Spleen (tissue), 13 donors: Measurements from ENCODE around the gene OR10G4. TPM values are rescaled to one million over a fixed set of nuclear protein-coding genes. Genes with fewer than 3 reads are reported as not detected.

Source experiments
- DNase-seq: peaks from one replicate; pipeline ENCODE4 v3.0.0-alpha.2; 2020
- H3K27ac ChIP-seq, 8 donors: fragments of 200-600 bp; sonication (generic) in 7 of 8; 1 replicate in 4 of 8; 2 replicates in 4 of 8; pipeline versions ENCODE4 v1.5.0 to v1.8.0; 2016 to 2021; ENCODE audit warnings: inconsistent platforms in 4 of 8, mild to moderate bottlenecking in 4 of 8, moderate library complexity in 1 of 8
- H3K27me3 ChIP-seq, 7 donors: fragments of 200-600 bp; sonication (generic) in 6 of 7; replicated peaks in 1 of 7; 1 replicate in 4 of 7; 2 replicates in 3 of 7; pipeline versions ENCODE4 v1.5.0 to v1.8.0; 2016 to 2021; ENCODE audit warnings: inconsistent platforms in 3 of 7, mild to moderate bottlenecking in 1 of 7
- H3K36me3 ChIP-seq, 6 donors: fragments of 200-600 bp; sonication (generic) in 5 of 6; 1 replicate in 4 of 6; 2 replicates in 2 of 6; pipeline versions ENCODE4 v1.5.0 to v1.8.0; 2016 to 2021; ENCODE audit warnings: inconsistent platforms in 2 of 6
- H3K4me1 ChIP-seq, 6 donors: fragments of 200-600 bp; sonication (generic) in 5 of 6; 1 replicate in 3 of 6; 2 replicates in 3 of 6; pipeline versions ENCODE4 v1.5.0 to v1.8.0; 2016 to 2021; ENCODE audit warnings: inconsistent platforms in 3 of 6
- H3K4me3 ChIP-seq, 8 donors: fragments of 200-600 bp; sonication (generic) in 7 of 8; 1 replicate in 4 of 8; 2 replicates in 4 of 8; pipeline versions ENCODE4 v1.5.0 to v1.8.0; 2016 to 2021; ENCODE audit warnings: inconsistent platforms in 4 of 8, mild to moderate bottlenecking in 4 of 8, moderate library complexity in 2 of 8
- H3K9me3 ChIP-seq, 8 donors: fragments of 200-600 bp; sonication (generic) in 7 of 8; 1 replicate in 4 of 8; 2 replicates in 4 of 8; pipeline versions ENCODE4 v1.5.0 to v1.8.0; 2016 to 2021; ENCODE audit warnings: inconsistent platforms in 4 of 8
- CTCF ChIP-seq, 11 experiments: fragments of 200-600 bp in 7 of 11; fragments of 450-650 bp in 4 of 11; sonication (generic) in 4 of 11; IDR thresholded peaks in 8 of 11; conservative IDR thresholded peaks in 3 of 11; 1 replicate in 7 of 11; 2 replicates in 4 of 11; pipeline versions ENCODE4 v1.4.0 to v1.8.0; 2016 to 2021; ENCODE audit warnings: antibody characterized with exemption in 11 of 11, inconsistent platforms in 4 of 11, mild to moderate bottlenecking in 1 of 11
- POLR2A ChIP-seq, 3 donors: fragments of 450-650 bp; IDR thresholded peaks; one replicate each; pipeline ENCODE4 v1.5.1; 2017; ENCODE audit warnings: antibody characterized with exemption in 3 of 3, mild to moderate bottlenecking in 1 of 3
- POLR2AphosphoS5 ChIP-seq, 3 donors: sonication (generic); formaldehyde crosslinking; IDR thresholded peaks; one replicate each; pipeline ENCODE4 v1.5.1; 2017; ENCODE audit warnings: antibody characterized with exemption in 3 of 3
- WGBS, 5 donors: extraction: QIAGEN DNeasy Blood & Tissue Kit in 3 of 5; methylation state at CpG; one replicate each; pipeline versions ENCODE4 v1.1.5 to v1.1.7; 2013 to 2018; 5-methylcytosine and 5-hydroxymethylcytosine counted together
- intact Hi-C: fragments of 100-400 bp; cut with DNase I; formaldehyde crosslinking; loops from one replicate; pipeline ENCODE4 v1.15.0; 2023; ENCODE audit warnings: low total_unique reads
- long read RNA-seq, 2 donors: transcript quantifications; one replicate each; lab custom pipeline, GENCODE V29; 2026
- polyA plus RNA-seq, 3 donors: library from polyadenylated mRNA; stranded (reverse); fragments of 200-250 nt; gene quantifications; one replicate each; pipeline ENCODE4 v1.2.1, GENCODE V29; 2013
- total RNA-seq, 7 donors: library from RNA; depleted of rRNA in 3 of 7; stranded (reverse); fragments of >200 nt in 3 of 7; fragmentation: NEBNext Ultra II Directional in 4 of 7; extraction: Animal tissue kit (Norgen Biotek cat#: 25700) in 4 of 7; gene quantifications; one replicate each; pipeline versions ENCODE4 v1.1.0 to v1.2.1, GENCODE V29; 2016 to 2021
- donor health status: healthy with polysubstance abuse.
- donor health status: DM: no; HTN: no; CAD: no; lungs with moderate emphysema.
- donor health status: DM: no; HTN: no; CAD: no.
- donor health status: Bipolar disorder and iron deficiency.
- donor health status: healthy.
- donor health status: DM: no; HTN: no; CAD: no.
- donor health status: DM: yes; HTN: yes; CAD: no.

OR10G4 gene
- not detected for total RNA-seq
- not detected for polyA plus RNA-seq
- long read RNA-seq, donor 1, result 0 reads
- long read RNA-seq, donor 2, result 0 reads

GRCh38 chr11:124012697-124013096, at the start of gene OR10G4:
OR10G4 (plus strand) TSS chr11:124012997; CDS start chr11:124015575, 2,578 bp downstream.
- H3K4me3 ChIP-seq, result no peak within 1 kb of the TSS
- H3K36me3 ChIP-seq, result no peaks in the 10 kb centered on the region
- no peaks in the 10 kb centered on the region for H3K9me3 ChIP-seq
- no peak within 1 kb of the TSS for H3K27ac ChIP-seq
- no peaks in the 10 kb centered on the region for H3K4me1 ChIP-seq
- intact Hi-C loops, result no loop called here
- no peaks in the 10 kb centered on the region for H3K27me3 ChIP-seq
- TF ChIP-seq POLR2A (IDR thresholded peaks at IDR 0.05), result no peak
- TF ChIP-seq POLR2AphosphoS5 (IDR thresholded peaks at IDR 0.05), result no peak
- no peak for TF ChIP-seq CTCF (IDR thresholded peaks at IDR 0.05 in 8 of 11, conservative IDR thresholded peaks at IDR 0.05 in 3 of 11)
- no peak for DNase-seq
- WGBS, 5 donors, result 74 to 91% (median 79%) methylated on average over 2 of the region's 2 CpGs

- no peak overlapping the region for H3K4me3 ChIP-seq
- WGBS, 5 donors, result 47 to 78% (median 75%) methylated on average over 1 of the region's 1 CpG
- intact Hi-C loops, result no loop called here
- peaks cover 0 to 10% (median under 1%) of the 10 kb centered on the region in 8 donors for H3K9me3 ChIP-seq
- no peaks in the 10 kb centered on the region for H3K27me3 ChIP-seq
- H3K27ac ChIP-seq, result no peak overlapping the region
- no peaks in the 10 kb centered on the region for H3K4me1 ChIP-seq
- H3K36me3 ChIP-seq, result no peaks in the 10 kb centered on the region
- no peak for DNase-seq
- no peak for TF ChIP-seq POLR2AphosphoS5 (IDR thresholded peaks at IDR 0.05)
- TF ChIP-seq CTCF (IDR thresholded peaks at IDR 0.05 in 8 of 11, conservative IDR thresholded peaks at IDR 0.05 in 3 of 11), result no peak
- no peak for TF ChIP-seq POLR2A (IDR thresholded peaks at IDR 0.05)
These were observed 39.0 kb upstream of the OR10G4 start for GRCh38 chr11:123973816-123974215.

GRCh38 chr11:123976770-123977560, 35.8 kb upstream of the OR10G4 start:
- Histone ChIP-seq H3K27ac (no peak overlapping the region), H3K36me3 (no peaks in the 10 kb centered on the region), H3K27me3 (peaks cover 0 to 6% (median 0%) of the 10 kb centered on the region in 7 donors), H3K4me3 (no peak overlapping the region), H3K4me1 (no peaks in the 10 kb centered on the region), H3K9me3 (peaks cover 0 to 7% (median 0%) of the 10 kb centered on the region in 8 donors)
- no peak for DNase-seq
- TF ChIP-seq POLR2AphosphoS5 (IDR thresholded peaks at IDR 0.05) (no peak), CTCF (IDR thresholded peaks at IDR 0.05 in 8 of 11, conservative IDR thresholded peaks at IDR 0.05 in 3 of 11) (no peak), POLR2A (IDR thresholded peaks at IDR 0.05) (no peak)
- intact Hi-C loops, result no loop called here
- WGBS, 5 donors, result 85 to 92% (median 87%) methylated on average over 18 of the region's 18 CpGs

- H3K4me3 ChIP-seq, result no peak within 1 kb of the TSS
- TF ChIP-seq POLR2AphosphoS5 (IDR thresholded peaks at IDR 0.05) (no peak), CTCF (IDR thresholded peaks at IDR 0.05 in 8 of 11, conservative IDR thresholded peaks at IDR 0.05 in 3 of 11) (no peak), POLR2A (IDR thresholded peaks at IDR 0.05) (no peak)
- peaks cover 0 to 6% (median 0%) of the 10 kb centered on the region in 7 donors for H3K27me3 ChIP-seq
- H3K4me1 ChIP-seq, result no peaks in the 10 kb centered on the region
- DNase-seq, result no peak
- no peak within 1 kb of the TSS for H3K27ac ChIP-seq
- intact Hi-C loops, result no loop called here
- no peaks in the 10 kb centered on the region for H3K36me3 ChIP-seq
- H3K9me3 ChIP-seq, result peaks cover 0 to 16% (median 0%) of the 10 kb centered on the region in 8 donors
These were observed 35.0 kb upstream of the OR10G4 start, which contains the start of gene OR10S1 for GRCh38 chr11:123977731-123978347. OR10S1 (minus strand) TSS chr11:123977781; CDS start chr11:123977664, 117 bp downstream.
